Activated CD8-positive, alpha-beta memory T cell treated with anti-CD3 and anti-CD28 coated beads, Interleukin-2, amount 50 U/mL, for 1 hour (primary cell): Measurements from ENCODE around the gene ITGA7.

Source experiments
- DNase-seq: peaks from one replicate; pipeline ENCODE4 v3.0.0-alpha.2; 2020; ENCODE audit errors: extremely low read depth

ITGA7 gene

DNA sequence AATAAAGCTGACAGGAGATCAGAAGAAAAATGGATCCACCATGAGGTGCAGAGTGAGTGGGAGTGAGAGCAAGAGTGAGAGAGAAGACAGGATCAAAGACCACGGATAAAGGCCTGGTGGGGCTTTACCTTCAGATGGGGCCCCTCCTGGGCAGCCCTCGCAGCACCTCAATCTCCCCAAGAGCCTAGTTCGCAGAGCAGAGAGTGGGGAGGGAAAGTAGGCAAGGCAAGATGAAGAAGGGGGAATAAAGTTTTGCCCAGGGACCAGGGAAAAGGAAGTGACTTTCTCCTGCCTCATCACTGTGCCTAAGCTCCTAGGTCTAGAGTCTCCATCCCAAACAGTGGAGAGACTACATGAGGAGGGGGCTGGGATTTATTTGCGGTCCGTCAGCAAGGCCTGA lies 60.7 kb downstream of the ITGA7 start:
- no peak for DNase-seq

DNA sequence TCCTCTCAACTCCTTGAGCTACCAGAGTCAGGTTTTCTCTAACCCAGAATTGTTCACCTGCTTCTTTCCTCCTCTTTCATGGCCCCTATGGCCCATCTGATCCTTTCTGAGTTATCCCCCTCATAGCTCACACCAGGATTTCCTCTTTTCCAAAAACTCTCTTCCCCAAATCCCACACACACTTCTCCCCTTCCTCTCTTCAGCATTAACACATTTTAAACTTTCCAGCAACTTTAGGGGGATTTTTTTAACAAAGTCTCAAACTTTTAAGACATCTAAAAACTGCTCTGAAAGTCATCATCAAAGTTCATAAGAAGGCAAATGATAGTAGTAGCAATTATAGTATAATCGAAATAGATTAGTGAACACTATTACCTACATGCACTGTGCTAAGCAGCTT lies 63.1 kb downstream of the ITGA7 start:
- DNase-seq, result no peak

DNA sequence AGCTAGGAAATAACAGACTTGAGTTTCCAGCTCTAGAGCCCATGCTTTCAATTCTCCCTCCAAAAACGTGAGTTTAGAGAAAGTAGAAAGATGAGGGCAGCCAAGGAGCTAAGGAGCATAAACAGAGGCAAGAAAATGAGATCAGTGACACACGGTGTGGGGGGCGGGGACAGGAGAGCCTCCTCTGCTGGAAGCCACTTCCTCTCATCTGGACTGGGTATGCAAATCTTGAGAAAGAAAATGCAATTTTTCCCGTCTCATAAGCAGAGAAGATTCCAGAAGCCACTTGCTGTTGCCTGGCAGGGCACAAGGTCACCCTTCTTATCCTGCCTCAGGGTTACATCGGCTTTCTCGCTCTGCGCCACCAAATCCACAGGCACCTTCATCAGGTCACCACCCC lies 65.0 kb downstream of the ITGA7 start:
- no peak for DNase-seq

DNA sequence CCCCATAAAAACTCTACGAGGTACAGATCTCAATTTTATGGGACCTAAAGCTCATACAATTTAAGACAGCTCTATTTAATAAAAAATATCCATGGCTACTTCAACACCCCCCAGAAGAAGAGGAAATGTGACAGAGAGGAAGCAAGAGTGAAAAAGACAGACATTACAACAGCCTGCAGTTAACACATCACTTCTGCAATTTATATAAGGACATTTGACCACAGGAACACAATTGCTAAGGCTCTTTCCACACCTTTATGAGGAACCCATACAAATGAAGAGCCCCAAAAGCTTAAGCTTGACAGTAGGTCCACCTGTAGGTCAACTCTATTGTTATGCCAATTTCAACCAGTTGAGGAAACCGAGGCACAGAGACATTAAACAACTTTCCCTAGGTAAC lies 65.4 kb downstream of the ITGA7 start:
- no peak for DNase-seq

DNA sequence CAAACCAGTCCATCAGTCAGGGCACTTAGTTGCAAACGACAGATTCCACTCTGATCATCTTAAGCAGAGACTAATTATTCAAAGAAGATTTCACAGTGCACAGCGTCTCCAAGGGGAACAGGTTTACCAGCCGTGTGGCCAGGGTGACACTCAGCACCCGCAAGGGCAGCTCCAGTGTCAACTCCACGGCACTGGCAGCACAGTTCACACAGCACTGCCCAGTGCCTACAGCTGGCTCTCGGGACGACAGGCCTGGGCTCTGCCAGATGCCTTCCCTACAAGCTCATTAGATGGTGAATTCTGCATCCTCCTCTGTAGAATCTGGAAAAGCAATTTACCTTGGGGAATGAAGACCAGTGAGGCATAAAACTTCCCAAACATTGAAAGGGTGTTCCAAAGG lies 66.1 kb downstream of the ITGA7 start:
- no peak for DNase-seq

DNA sequence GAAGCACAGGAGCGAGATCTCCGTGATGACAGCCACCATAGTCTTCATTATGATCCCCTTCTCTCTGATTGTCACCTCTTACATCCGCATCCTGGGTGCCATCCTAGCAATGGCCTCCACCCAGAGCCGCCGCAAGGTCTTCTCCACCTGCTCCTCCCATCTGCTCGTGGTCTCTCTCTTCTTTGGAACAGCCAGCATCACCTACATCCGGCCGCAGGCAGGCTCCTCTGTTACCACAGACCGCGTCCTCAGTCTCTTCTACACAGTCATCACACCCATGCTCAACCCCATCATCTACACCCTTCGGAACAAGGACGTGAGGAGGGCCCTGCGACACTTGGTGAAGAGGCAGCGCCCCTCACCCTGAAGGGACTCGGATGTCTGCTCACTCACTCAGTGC lies 70.2 kb downstream of the ITGA7 start:
- no peak for DNase-seq

DNA sequence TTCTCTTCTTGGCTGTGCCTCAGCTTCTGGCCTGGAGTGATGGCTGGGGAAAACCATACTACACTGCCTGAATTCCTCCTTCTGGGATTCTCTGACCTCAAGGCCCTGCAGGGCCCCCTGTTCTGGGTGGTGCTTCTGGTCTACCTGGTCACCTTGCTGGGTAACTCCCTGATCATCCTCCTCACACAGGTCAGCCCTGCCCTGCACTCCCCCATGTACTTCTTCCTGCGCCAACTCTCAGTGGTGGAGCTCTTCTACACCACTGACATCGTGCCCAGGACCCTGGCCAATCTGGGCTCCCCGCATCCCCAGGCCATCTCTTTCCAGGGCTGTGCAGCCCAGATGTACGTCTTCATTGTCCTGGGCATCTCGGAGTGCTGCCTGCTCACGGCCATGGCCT lies 70.9 kb downstream of the ITGA7 start, which contains the start of gene OR10P1:
OR10P1 (plus strand) TSS at position 40 of the 400 bp plus-strand sequence; CDS start at position 40, 0 bp downstream.
- no peak for DNase-seq

DNA sequence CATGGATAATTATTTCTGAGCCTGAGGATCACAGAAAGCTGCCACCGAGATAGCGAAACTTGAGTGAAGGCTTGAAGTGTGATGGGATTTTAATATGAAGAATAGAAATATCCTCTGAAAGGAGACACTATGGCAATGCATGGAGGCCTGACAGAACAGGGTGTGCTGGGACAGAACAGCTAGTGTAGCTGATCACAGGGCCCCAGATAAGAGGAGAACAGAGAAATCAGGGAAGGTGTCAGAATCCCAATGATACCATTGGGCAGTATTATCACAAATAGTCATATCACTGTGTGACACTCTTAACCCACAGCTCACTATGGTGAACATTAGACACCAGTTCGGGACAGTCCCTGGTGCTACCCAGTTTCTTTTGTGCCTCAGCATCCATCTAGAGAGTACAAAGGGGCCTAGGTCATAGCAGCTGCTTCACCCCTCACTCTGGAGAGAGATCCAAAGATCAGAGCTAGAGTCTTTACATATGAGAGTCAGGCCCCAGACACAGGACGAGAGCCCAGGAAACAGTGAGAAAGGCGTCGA lies 71.5 kb downstream of the ITGA7 start:
- no peak for DNase-seq
